D721Med (cell line): ENCODE measurements around the gene FOXL3.

ENCODE experiments used
- DNase-seq: peaks from one replicate; pipeline ENCODE4 v3.0.0; 2011; ENCODE audit warnings: low spot score; ENCODE audit not compliant: insufficient read length
- FAIRE-seq: peaks from 2 replicates; lab custom pipeline; 2011; peaks lifted over from hg19 to GRCh38; lab: Jason Lieb, UNC
- TF ChIP-seq, protein P1 (sequence below): IDR thresholded peaks from 2 replicates; pipeline ENCODE4 v1.5.1; 2012; ENCODE audit warnings: mild to moderate bottlenecking, control low read depth; ENCODE audit not compliant: insufficient read depth; ENCODE audit errors: missing control alignments

FOXL3 gene

DNA sequence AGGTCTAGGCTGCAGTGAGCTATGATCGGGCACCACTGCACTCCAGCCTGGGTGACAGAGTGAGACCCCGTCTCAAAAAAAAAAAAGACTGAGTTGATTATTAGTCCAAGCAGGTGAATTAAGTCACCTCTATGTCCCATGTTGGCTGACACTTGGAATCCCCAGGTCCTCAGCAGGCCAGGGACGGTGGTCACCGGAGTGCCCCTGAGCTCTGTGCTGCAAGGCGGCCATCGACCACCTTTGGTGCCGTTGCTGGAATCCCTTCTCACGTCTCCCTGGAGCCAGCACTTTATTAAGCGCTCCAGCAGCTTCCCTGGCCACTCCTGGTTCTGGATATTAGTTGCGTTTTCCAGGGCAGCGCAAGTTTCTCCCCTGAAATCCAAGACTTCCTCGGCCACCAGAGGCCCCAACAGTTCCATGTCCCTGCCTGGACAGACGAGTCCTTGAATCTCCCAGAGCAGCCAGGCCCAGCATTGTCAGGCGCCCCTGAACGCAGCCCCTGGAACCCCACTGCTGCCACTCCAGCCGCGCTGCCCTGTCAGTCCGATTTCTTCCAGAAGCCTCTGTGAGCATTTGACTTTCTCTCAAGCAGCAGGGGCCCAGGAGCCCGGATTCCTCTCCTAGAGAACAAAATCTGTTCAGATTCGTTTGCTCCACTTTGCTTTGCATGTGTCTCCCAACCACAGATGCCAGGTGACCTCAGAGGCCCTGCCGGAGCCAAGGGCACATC lies 38.4 kb upstream of the FOXL3 start:
- TF ChIP-seq, protein P1, sequence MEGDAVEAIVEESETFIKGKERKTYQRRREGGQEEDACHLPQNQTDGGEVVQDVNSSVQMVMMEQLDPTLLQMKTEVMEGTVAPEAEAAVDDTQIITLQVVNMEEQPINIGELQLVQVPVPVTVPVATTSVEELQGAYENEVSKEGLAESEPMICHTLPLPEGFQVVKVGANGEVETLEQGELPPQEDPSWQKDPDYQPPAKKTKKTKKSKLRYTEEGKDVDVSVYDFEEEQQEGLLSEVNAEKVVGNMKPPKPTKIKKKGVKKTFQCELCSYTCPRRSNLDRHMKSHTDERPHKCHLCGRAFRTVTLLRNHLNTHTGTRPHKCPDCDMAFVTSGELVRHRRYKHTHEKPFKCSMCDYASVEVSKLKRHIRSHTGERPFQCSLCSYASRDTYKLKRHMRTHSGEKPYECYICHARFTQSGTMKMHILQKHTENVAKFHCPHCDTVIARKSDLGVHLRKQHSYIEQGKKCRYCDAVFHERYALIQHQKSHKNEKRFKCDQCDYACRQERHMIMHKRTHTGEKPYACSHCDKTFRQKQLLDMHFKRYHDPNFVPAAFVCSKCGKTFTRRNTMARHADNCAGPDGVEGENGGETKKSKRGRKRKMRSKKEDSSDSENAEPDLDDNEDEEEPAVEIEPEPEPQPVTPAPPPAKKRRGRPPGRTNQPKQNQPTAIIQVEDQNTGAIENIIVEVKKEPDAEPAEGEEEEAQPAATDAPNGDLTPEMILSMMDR = no peak
- FAIRE-seq (no peak), DNase-seq (no peak)

DNA sequence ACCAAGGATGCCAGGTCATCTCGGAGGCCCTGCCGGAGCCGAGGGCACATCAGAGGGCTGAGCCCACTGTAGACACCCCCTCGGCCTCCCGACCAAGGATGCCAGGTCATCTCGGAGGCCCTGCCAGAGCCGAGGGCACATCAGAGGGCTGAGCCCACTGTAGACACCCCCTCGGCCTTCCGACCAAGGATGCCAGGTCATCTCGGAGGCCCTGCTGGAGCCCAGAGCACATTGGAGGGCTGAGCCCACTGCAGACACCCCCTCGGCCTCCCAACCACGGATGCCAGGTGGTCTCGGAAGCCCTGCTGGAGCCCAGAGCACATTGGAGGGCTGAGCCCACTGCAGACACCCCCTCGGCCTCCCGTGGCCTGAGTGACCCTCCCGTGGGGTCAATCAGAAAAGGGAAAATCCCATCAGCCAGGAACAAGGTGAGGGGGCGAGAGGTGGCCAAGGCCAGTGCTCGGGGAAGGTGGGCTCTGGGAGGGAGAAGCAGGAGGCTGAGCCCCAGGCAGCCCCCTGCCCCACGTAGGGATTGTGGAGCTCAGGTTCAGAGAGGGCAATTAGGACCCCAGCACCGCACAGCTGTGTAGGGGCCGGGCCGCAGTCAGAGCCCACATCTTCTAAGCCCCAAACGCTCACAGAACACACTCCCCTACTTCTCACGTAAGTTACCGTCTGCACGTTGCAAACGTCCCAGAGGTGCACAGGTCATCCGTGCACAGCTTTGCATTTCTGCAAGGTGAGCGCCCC lies 37.6 kb upstream of the FOXL3 start:
- TF ChIP-seq, protein P1 = no peak
- no peak for DNase-seq

DNA sequence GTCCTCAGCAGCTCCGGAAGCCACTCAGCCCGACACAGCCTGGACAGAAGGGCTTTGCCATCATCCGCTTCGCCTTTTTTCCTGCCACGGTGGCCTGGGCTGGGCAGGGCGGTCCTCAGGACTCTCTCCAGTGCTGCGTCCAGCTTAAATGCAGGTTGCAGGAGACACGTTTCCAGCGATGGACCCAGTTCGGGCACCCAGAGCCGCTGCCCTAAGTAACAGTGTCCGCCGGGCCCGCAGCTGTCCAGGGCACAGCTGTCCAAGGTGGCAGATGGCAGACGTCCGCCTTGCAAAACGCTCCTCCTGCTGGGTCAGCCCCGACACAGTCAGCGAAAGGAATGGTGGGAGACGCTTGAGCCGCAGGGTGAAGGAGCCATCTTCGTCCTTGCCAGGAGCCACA lies 37.0 kb upstream of the FOXL3 start:
- FAIRE-seq (no peak), DNase-seq (no peak)

More for the DNA sequence above, 37.6 kb upstream of the FOXL3 start:
- FAIRE-seq = no peak

DNA sequence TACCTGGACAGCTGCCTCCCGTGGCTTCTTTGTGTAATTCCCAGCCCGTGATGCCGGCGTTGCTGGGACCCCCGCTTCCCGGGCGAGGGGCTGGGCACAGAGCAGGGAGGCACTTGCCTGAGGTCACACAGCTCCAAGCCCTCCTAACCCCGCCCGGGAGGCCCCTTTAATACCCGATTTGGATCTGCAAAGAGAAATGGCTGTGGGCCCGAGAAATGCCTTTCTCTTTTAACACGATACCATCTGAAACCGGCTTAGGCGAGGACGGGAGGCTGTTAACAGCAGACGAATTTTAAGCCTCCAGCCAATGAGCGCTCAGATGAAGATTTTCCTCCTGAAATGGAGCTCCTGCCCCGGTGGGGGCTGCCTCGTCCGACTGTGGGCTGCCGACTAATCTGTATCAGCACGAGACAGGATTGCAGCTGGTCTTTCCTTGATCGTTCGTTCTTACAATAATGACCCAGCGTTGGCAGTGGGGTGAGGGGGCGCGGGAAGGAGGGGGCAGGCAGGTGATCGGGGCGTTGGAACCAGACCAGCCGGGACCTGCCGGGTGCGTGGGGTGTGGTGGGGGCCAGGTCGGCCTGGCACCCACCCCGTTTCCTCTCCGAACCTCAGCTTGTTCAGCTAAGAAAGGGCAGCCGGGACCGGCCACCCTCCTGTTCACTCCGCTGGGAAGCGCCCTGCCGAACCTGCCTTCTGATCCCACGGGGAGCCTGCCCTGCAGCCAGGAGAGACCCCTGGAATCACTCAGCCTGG lies 36.2 kb upstream of the FOXL3 start:
- TF ChIP-seq, protein P1 = no peak
- FAIRE-seq = no peak

More for the DNA sequence above, 37.0 kb upstream of the FOXL3 start:
- TF ChIP-seq, protein P1 = no peak

DNA sequence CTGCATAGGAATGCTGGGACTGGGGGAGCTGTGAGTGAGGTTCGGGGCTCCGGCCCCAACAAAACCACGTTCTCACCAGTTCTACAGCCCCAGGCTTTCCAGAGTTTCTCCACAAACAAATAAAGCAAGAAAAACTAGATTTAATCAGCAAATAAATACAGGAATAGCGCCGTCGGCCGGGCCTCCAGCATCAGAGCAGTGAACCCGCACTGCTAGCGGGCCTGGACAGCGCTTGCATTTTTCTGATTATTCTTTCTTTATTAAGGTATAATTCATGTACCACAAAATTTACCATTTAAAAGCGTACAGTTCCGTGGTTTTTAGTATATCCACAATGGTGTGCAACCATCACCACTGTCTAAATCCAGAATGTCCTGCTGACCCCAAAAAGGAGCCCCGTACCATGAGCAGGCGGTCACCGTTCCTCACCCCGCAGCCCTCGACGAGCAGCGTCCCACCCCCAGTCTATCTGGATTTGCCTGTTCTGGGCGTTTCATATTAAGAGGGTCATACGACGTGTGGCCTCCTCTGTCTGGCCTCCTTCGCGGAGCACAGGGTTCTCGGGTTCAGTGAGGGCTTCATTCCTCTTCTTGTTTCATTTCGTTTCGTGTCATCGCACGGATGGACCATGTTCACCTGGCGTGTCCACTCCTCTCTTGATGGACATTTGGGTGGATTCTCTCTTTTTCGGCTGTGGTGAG lies 35.5 kb upstream of the FOXL3 start:
- TF ChIP-seq, protein P1 = no peak
- FAIRE-seq (no peak), DNase-seq (no peak)

More for the DNA sequence above, 36.2 kb upstream of the FOXL3 start:
- DNase-seq = no peak

DNA sequence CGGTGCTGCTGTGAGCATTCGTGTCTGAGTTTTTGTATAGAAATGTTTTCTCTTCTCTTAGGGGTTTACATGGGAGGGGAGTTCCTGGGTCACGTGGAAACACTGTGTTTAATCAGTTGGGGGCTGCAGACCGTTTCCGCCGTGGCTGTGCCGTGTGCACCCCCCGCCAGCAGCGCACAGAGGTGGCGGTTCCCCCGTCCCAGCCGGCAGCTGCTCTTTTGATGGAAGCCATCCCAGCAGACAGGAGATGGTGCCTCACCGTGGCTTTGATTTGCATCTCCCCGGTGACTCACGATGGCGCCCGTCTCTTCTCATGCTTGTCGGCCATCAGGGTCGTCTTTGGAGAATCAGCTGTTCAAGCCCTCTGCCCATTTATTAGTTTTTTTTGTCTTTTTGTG lies 34.9 kb upstream of the FOXL3 start:
- DNase-seq (no peak), FAIRE-seq (no peak)
- TF ChIP-seq, protein P1 = no peak
